ENCODE data around the gene SCLT1.

GRCh38 chr4:128880662-128881061 is 212.7 kb downstream of the SCLT1 start:
- TF ChIP-seq CTCF (conservative IDR thresholded peaks at IDR 0.05) (no peak), EZH2 (IDR thresholded peaks at IDR 0.05; ENCODE audit: low read depth) (no peak)

Measured in PC-9 (cell line).